Small intestine (tissue), 7 donors: Measurements from ENCODE around the gene TTC24. TPM values are rescaled to one million over a fixed set of nuclear protein-coding genes. Genes with fewer than 3 reads are reported as not detected.

Source experiments
- DNase-seq, 2 donors: peaks; one replicate each; pipeline versions ENCODE4 v3.0.0 to v3.0.0-alpha.2; 2013
- FAIRE-seq: peaks from 2 replicates; lab custom pipeline; 2012; peaks lifted over from hg19 to GRCh38; lab: Jason Lieb, UNC
- H3K27ac ChIP-seq, 3 donors: one replicate each; pipeline ENCODE4 v1.5.1; 2013; ENCODE audit warnings: low read length in 2 of 3, mild to moderate bottlenecking in 2 of 3, control low read depth in 1 of 3, inconsistent platforms in 1 of 3, low read depth in 1 of 3, moderate library complexity in 1 of 3
- H3K27me3 ChIP-seq, 3 donors: one replicate each; pipeline ENCODE4 v1.6.1; 2013; ENCODE audit warnings: low read length in 3 of 3, inconsistent platforms in 1 of 3; ENCODE audit not compliant: control insufficient read depth in 3 of 3, insufficient read depth in 3 of 3
- H3K36me3 ChIP-seq, 3 donors: one replicate each; pipeline ENCODE4 v1.6.1; 2013; ENCODE audit warnings: low read length in 3 of 3, inconsistent platforms in 1 of 3, low read depth in 1 of 3, mild to moderate bottlenecking in 1 of 3, moderate library complexity in 1 of 3; ENCODE audit not compliant: control insufficient read depth in 3 of 3, insufficient read depth in 2 of 3
- H3K4me1 ChIP-seq, 3 donors: one replicate each; pipeline ENCODE4 v1.6.1; 2013; ENCODE audit warnings: low read length in 2 of 3, inconsistent platforms in 1 of 3, low read depth in 1 of 3, mild to moderate bottlenecking in 1 of 3, moderate library complexity in 1 of 3; ENCODE audit not compliant: control insufficient read depth in 3 of 3, insufficient read depth in 2 of 3
- H3K4me3 ChIP-seq, 3 donors: one replicate each; pipeline ENCODE4 v1.5.1; 2013; ENCODE audit warnings: low read length in 3 of 3, control low read depth in 1 of 3, inconsistent platforms in 1 of 3, low read depth in 1 of 3, mild to moderate bottlenecking in 1 of 3, moderate library complexity in 1 of 3
- H3K9me3 ChIP-seq, 2 donors: one replicate each; pipeline ENCODE4 v1.6.1; 2013; ENCODE audit warnings: low read depth in 1 of 2, low read length in 1 of 2; ENCODE audit not compliant: control insufficient read depth in 2 of 2, insufficient read depth in 1 of 2
- WGBS, 3 donors: extraction: QIAGEN DNeasy Blood & Tissue Kit; methylation state at CpG; one replicate each; pipeline ENCODE4 v1.1.7; 2013; 5-methylcytosine and 5-hydroxymethylcytosine counted together
- polyA plus RNA-seq, 4 donors: library from polyadenylated mRNA; stranded (reverse) in 3 of 4; unstranded in 1 of 4; fragments of 200-250 nt in 3 of 4; fragments of 120-200 nt in 1 of 4; gene quantifications; one replicate each; pipeline versions ENCODE4 v1.2.1 to v1.2.3, GENCODE V29; 2013
- donor health status: healthy with polysubstance abuse.
- donor health status: control.
- donor health status: control.
- donor health status: Bipolar disorder and iron deficiency.
- donor health status: healthy.

The TTC24 gene
- polyA plus RNA-seq, 4 donors: 0.18 to 0.19 TPM; not detected in 2

GRCh38 chr1:156559086-156559796 is 20.3 kb upstream of the TTC24 start:
- WGBS, 3 donors: 91 to 93% (median 92%) methylated on average over 7 of the region's 8 CpGs
- H3K4me1 ChIP-seq: peaks cover 0 to 3% (median 0%) of the 10 kb centered on the region in 3 donors
- H3K4me3 ChIP-seq: no peak overlapping the region
- FAIRE-seq (no peak), DNase-seq (no peak)
- peaks cover 0 to 52% (median 0%) of the 10 kb centered on the region in 3 donors for H3K36me3 ChIP-seq
- H3K9me3 ChIP-seq: no peaks in the 10 kb centered on the region
- H3K27me3 ChIP-seq: no peaks in the 10 kb centered on the region
- H3K27ac ChIP-seq: no peak overlapping the region

- peaks cover 0 to 47% (median 0%) of the 10 kb centered on the region in 3 donors for H3K36me3 ChIP-seq
- no peak overlapping the region for H3K4me3 ChIP-seq
- FAIRE-seq: no peak
- no peaks in the 10 kb centered on the region for H3K27me3 ChIP-seq
- no peaks in the 10 kb centered on the region for H3K9me3 ChIP-seq
- DNase-seq: no peak
- H3K4me1 ChIP-seq: peaks cover 0 to 3% (median 0%) of the 10 kb centered on the region in 3 donors
- WGBS, 3 donors: 70 to 82% (median 82%) methylated on average over 5 of the region's 5 CpGs
- H3K27ac ChIP-seq: no peak overlapping the region
These were observed 19.6 kb upstream of the TTC24 start for GRCh38 chr1:156559797-156560385.

GRCh38 chr1:156560585-156561163 is 18.8 kb upstream of the TTC24 start:
- Histone ChIP-seq H3K9me3 (no peaks in the 10 kb centered on the region), H3K36me3 (peaks cover 0 to 47% (median 0%) of the 10 kb centered on the region in 3 donors), H3K4me1 (peaks cover 0 to 3% (median 0%) of the 10 kb centered on the region in 3 donors), H3K4me3 (no peak overlapping the region), H3K27ac (no peak overlapping the region), H3K27me3 (no peaks in the 10 kb centered on the region)
- no peak for DNase-seq
- WGBS, 3 donors: 75 to 80% (median 76%) methylated on average over 5 of the region's 5 CpGs
- no peak for FAIRE-seq

GRCh38 chr1:156565519-156565918 is 14.0 kb upstream of the TTC24 start:
- Histone ChIP-seq H3K27me3 (no peaks in the 10 kb centered on the region), H3K9me3 (no peaks in the 10 kb centered on the region), H3K4me3 (no peak overlapping the region), H3K27ac (no peak overlapping the region), H3K4me1 (peaks cover 0 to 7% (median 0%) of the 10 kb centered on the region in 3 donors), H3K36me3 (peaks cover 0 to 29% (median 0%) of the 10 kb centered on the region in 3 donors)
- WGBS, 3 donors: 91 to 97% (median 97%) methylated on average over 2 of the region's 2 CpGs
- DNase-seq (no peak), FAIRE-seq (no peak)

GRCh38 chr1:156566436-156566835 is 13.1 kb upstream of the TTC24 start:
- Histone ChIP-seq H3K4me3 (no peak overlapping the region), H3K27ac (no peak overlapping the region), H3K27me3 (no peaks in the 10 kb centered on the region), H3K36me3 (peaks cover 0 to 22% (median 0%) of the 10 kb centered on the region in 3 donors), H3K4me1 (peaks cover 0 to 16% (median 0%) of the 10 kb centered on the region in 3 donors), H3K9me3 (no peaks in the 10 kb centered on the region)
- FAIRE-seq (no peak), DNase-seq (no peak)
- WGBS, 3 donors: 90 to 96% (median 94%) methylated on average over 4 of the region's 4 CpGs

GRCh38 chr1:156571261-156571852 is 8.2 kb upstream of the TTC24 start:
- Histone ChIP-seq H3K27ac (peak overlapping the region; percentile 56 to 86 (median 82)), H3K4me3 (peak overlapping the region in 2 of 3 donors; percentile 43 to 60)
- DNase-seq: peak; percentile 90 to 93

GRCh38 chr1:156571919-156572662 is 7.4 kb upstream of the TTC24 start, which contains the start of gene IQGAP3:
TSS of gene IQGAP3 (minus strand) at chr1:156572565. CDS start at chr1:156572529, 36 bp downstream.
- DNase-seq (peak; percentile 93 to 94), FAIRE-seq (no peak)
- H3K27me3 ChIP-seq: no peaks in the 10 kb centered on the region
- H3K36me3 ChIP-seq: peaks cover 0 to 3% (median 0%) of the 10 kb centered on the region in 3 donors
- 1 to 2% (median 1%) methylated on average over 38 of the region's 38 CpGs for WGBS, 3 donors
- peak within 1 kb of the TSS; percentile 56 to 86 (median 82) for H3K27ac ChIP-seq
- H3K4me3 ChIP-seq: peak within 1 kb of the TSS in 2 of 3 donors; percentile 43 to 60
- peaks cover 0 to 20% (median 0%) of the 10 kb centered on the region in 3 donors for H3K4me1 ChIP-seq
- H3K9me3 ChIP-seq: no peaks in the 10 kb centered on the region

More at GRCh38 chr1:156571261-156571852, 8.2 kb upstream of the TTC24 start:
- FAIRE-seq: no peak
- Histone ChIP-seq H3K9me3 (no peaks in the 10 kb centered on the region), H3K36me3 (peaks cover 0 to 3% (median 0%) of the 10 kb centered on the region in 3 donors), H3K4me1 (peaks cover 0 to 20% (median 0%) of the 10 kb centered on the region in 3 donors), H3K27me3 (no peaks in the 10 kb centered on the region)
- WGBS, 3 donors: 7 to 10% (median 9%) methylated on average over 4 of the region's 4 CpGs
